GM18511 (cell line): Measurements from ENCODE around the gene SPATA31C1.
"Not testable (repeated sequence)": the region's sequence is repeated elsewhere in the genome, so short reads cannot be mapped to it uniquely, and the experiment has no call there.

Source experiments
- ATAC-seq: cut with Tn5 transposase; IDR thresholded peaks from one replicate; pipeline ENCODE4 v1.9.1; 2021; ENCODE audit warnings: mild to moderate bottlenecking, moderate library complexity; ENCODE audit not compliant: unreplicated experiment

The SPATA31C1 gene

GRCh38 chr9:87934444-87934843 is 16.7 kb downstream of the SPATA31C1 start:
- not testable (repeated sequence) for ATAC-seq

GRCh38 chr9:87937352-87937751 is 19.6 kb downstream of the SPATA31C1 start:
- ATAC-seq = not testable (repeated sequence)

DNA sequence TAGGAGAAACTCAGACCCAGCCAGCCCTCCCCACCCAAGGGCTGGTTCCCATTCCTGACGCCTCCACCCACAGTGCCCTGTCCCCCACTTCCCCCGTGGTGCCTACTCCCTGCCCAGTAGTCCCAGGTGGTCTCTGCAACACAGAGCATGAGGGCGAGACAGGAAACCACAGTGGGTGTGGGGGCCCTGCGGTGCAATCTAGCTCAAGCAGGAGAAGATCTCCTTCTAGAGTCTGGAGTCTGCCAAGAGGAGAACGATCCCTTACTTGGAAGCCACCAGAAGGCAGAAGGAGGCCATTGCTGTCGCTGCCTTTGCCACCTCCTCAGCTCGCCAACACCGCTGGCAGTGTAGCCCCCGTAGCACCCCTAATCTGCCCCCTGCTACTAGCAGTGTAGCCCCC is 20.2 kb downstream of the SPATA31C1 start:
- ATAC-seq = not testable (repeated sequence)

DNA sequence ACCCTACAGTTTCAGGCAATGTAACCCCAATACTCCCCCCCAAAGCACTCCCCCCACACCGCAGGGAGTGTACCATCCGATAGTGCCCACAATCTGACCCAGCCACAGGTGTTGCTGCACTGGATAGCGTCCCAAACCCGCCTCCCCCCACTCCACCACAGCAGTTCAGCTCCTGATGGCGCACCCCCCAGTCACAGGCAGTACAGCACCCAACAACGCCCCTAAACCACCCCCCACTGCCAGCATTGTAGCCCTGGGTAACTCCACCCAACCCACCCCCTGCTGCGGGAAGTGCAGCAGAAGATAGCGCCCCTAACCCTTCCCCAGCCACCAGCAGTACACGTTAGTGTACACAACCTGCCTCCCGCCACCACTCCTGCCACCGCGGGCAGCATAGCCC is 20.6 kb downstream of the SPATA31C1 start:
- ATAC-seq = not testable (repeated sequence)

GRCh38 chr9:87939096-87939495 is 21.3 kb downstream of the SPATA31C1 start:
- not testable (repeated sequence) for ATAC-seq

- no peak for ATAC-seq
These were observed 26.3 kb downstream of the SPATA31C1 start for GRCh38 chr9:87944096-87944495.

GRCh38 chr9:87944682-87945081 is 26.9 kb downstream of the SPATA31C1 start:
- ATAC-seq = no peak

- ATAC-seq = no peak
These were observed 32.5 kb downstream of the SPATA31C1 start for GRCh38 chr9:87950296-87950695.

DNA sequence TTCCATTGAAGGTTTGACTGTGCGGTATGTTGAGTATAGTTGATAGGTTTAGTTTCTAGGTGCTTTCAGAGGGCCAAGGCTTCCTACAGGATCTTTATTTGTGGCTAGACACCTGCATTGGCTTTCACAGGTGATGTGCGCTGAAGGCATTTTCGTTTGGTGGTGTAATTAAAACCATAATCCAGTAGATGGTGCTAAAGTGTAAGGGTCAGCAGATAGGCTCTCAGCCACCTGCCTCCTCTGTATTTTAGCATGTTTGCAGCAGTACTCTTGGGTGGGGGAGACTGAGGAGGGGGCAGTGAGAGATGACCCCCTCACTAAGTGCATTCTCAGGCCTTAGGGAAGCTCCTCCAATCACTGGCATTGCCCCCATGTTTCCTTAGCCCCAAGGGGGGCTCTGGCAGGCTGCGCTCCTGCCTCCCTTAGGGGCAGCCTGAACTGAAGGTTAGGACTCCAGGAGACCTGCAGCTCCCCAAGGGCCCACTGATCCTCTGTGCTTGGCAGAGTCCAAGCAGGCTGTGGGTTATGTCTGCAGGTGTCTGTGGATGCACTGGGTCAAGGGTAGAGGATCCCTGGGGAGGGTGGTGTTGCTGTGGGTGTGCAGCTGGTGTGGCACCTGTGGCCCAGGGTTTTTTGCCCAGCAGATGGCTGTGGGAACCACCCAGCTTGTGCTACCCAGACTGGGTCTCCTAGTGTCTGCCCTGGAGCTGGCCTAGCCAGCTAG is 33.2 kb downstream of the SPATA31C1 start:
- no peak for ATAC-seq

DNA sequence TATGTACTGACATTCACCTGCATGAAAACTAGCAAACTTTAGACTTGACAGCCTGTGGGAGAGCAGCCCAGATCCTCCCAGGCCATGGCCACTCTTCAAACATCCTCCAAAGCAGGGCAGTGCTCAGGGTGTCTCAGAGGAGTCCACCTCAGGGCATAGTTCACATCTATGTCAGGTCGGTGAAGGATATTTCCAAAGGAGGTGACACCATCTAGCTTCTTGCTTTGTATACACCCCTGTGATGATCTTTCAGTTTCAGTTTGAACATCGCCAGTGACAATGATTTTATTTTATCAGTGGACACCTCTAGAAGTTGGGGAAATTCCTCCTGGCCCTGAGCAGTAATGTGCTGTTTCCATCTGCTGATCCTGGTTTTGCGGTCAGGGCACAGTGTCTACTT is 36.5 kb downstream of the SPATA31C1 start:
- ATAC-seq = no peak

DNA sequence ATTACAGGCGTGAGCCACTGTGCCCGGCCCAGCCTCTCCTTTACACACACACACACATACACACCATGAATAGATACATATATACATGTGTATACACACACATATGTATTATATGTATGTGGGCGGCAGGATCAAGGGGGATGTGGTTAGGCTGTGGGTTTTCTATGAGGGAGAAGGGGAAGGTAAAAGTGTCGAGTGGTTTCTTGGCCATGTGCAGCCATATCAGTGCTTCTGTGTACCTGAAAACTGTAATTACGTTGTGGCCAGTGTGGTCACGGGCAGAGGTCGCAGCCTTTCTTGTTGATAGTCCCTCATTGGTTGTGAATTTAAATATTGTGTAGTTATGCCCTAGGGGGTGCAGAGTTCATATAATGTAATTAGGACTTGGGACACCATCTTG is 40.1 kb downstream of the SPATA31C1 start:
- no peak for ATAC-seq

DNA sequence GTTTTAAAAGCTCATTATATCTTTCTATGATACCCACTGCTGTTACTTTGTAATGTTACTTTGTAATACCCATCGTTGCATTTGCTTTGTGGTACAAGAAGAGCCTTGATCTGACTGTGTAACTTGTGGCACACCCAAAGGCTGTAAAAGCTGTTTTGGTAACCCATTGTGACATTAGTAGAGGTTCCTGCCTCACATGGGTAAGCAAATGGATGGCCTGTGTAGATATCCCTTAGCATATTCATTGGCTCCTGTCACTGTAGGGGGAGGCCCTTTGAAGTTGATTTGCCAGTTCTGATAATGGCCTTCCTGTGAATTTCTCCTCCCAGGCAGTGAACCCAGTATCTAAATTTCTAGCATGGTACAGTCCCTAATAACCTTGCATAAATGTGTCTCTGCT is 40.8 kb downstream of the SPATA31C1 start:
- no peak for ATAC-seq

- ATAC-seq = no peak
These were observed 42.3 kb downstream of the SPATA31C1 start for GRCh38 chr9:87959916-87960581.

GRCh38 chr9:87963770-87964169 is 46.0 kb downstream of the SPATA31C1 start:
- no peak for ATAC-seq

DNA sequence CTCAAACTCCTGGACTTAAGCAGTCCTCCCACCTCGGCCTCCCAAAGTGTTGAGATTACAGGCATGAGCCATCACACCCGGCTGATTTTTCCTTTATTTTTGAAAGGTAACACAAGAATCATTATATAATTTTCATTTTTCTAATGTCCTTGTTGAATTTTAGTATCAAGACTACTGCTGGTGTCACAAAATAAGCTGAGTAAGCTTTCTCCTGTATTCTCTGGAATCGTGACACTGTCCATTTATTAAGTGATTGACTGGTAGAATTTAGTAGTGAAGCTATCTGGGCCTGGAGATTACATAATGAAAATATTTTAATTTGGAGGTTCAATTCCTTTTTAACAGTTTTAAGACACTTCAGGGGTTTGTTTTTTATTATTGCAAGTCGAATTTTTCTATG is 47.1 kb downstream of the SPATA31C1 start:
- no peak for ATAC-seq

GRCh38 chr9:87968155-87968554 is 50.4 kb downstream of the SPATA31C1 start:
- ATAC-seq = no peak

- no peak for ATAC-seq
These were observed 52.8 kb downstream of the SPATA31C1 start for GRCh38 chr9:87970602-87971001.

- no peak for ATAC-seq
These were observed 55.4 kb downstream of the SPATA31C1 start for GRCh38 chr9:87973122-87973521.
